Erythroblast (primary cell): ENCODE results near the gene C11orf91.

Source experiments
- DNase-seq, 2 experiments: peaks; one replicate each; lab custom pipeline; 2025; lab: John Stamatoyannopoulos, UW
- GATA1 ChIP-seq: IDR thresholded peaks from 2 replicates; pipeline ENCODE4 v1.6.1; 2011; ENCODE audit warnings: low read depth, mild to moderate bottlenecking, control low read depth, low read length, moderate library complexity
- POLR2A ChIP-seq: IDR thresholded peaks from 2 replicates; pipeline ENCODE4 v1.6.1; 2011; ENCODE audit warnings: mild to moderate bottlenecking, low read length

Gene C11orf91

GRCh38 chr11:33649944-33650343 is 50.7 kb downstream of the C11orf91 start:
- TF ChIP-seq POLR2A (no peak), GATA1 (no peak)
- DNase-seq = no peak
